Left lung (tissue), 10 donors: ENCODE results near the gene N4BP3. TPM values are rescaled to one million over a fixed set of nuclear protein-coding genes. Genes with fewer than 3 reads are reported as not detected.

Source experiments
- ATAC-seq: fragments of 200-7000 bp; cut with Tn5 transposase; one replicate; pipeline ENCODE4 v1.9.1; 2020; ENCODE audit warnings: moderate library complexity
- DNase-seq, 4 donors: peaks; one replicate each; pipeline ENCODE4 v3.0.0-alpha.2; 2013 to 2020
- H3K27ac ChIP-seq, 2 donors: fragments of 200-600 bp; sonication (generic) in 1 of 2; one replicate each; pipeline versions ENCODE4 v1.5.0 to v1.8.0; 2020 to 2021
- H3K27me3 ChIP-seq, 2 donors: fragments of 200-600 bp; sonication (generic) in 1 of 2; one replicate each; pipeline versions ENCODE4 v1.5.0 to v1.8.0; 2020 to 2021
- H3K36me3 ChIP-seq, 2 donors: fragments of 200-600 bp; sonication (generic) in 1 of 2; one replicate each; pipeline versions ENCODE4 v1.5.0 to v1.8.0; 2020 to 2021
- H3K4me1 ChIP-seq, 2 donors: fragments of 200-600 bp; one replicate each; pipeline ENCODE4 v1.8.0; 2021
- H3K4me3 ChIP-seq, 2 donors: fragments of 200-600 bp; sonication (generic) in 1 of 2; one replicate each; pipeline versions ENCODE4 v1.5.0 to v1.8.0; 2020 to 2021; ENCODE audit warnings: mild to moderate bottlenecking in 1 of 2
- H3K9me3 ChIP-seq, 2 donors: fragments of 200-600 bp; sonication (generic) in 1 of 2; one replicate each; pipeline versions ENCODE4 v1.5.0 to v1.8.0; 2020 to 2021
- intact Hi-C, 2 donors: fragments of 100-400 bp; cut with DNase I; formaldehyde crosslinking; loops; one replicate each; pipeline versions ENCODE4 v1.11.2 to v1.14.2; 2022
- polyA plus RNA-seq, 6 donors: library from polyadenylated mRNA; unstranded; fragments of 120-200 nt; gene quantifications; one replicate each; pipeline ENCODE4 v1.2.1, GENCODE V29; 2013; ENCODE audit not compliant: insufficient read length in 6 of 6
- total RNA-seq, 2 donors: library from RNA; stranded (reverse); fragmentation: NEBNext Ultra II Directional; extraction: Animal tissue kit (Norgen Biotek cat#: 25700); gene quantifications; one replicate each; pipeline ENCODE4 v1.2.1, GENCODE V29; 2021
- TF ChIP-seq, protein P1 (sequence below), 2 donors: fragments of 200-600 bp; sonication (generic) in 1 of 2; IDR thresholded peaks; one replicate each; pipeline versions ENCODE4 v1.5.0 to v1.8.0; 2021; ENCODE audit warnings: antibody characterized with exemption in 2 of 2
- donor health status: DM: no; HTN: yes; CAD: no.
- donor health status: DM: no; HTN: no; CAD: no.

The N4BP3 gene
- total and polyA plus RNA-seq, 8 donors, result 3.6 to 20.4 (median 15.4) TPM

DNA sequence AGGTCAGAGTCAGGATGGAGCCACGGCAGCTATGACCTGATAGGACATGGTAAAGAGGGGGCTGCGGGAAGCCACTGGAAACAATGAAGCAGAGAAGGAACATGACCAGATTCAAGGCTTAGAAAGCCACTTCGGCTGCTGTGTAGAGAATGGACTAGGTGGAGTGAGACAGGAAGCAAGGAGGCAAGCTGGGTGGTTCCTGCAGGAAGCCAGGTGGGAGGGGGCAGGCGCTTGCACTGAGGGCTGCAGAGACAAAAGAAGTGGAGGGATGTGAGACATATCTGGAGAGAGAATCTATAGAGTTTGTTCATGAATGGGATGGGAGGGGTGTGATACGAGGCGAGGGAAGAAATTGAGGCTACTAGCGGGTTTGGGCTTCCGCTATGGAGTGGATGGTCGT, 19.0 kb upstream of the N4BP3 start:
- TF ChIP-seq, protein P1, sequence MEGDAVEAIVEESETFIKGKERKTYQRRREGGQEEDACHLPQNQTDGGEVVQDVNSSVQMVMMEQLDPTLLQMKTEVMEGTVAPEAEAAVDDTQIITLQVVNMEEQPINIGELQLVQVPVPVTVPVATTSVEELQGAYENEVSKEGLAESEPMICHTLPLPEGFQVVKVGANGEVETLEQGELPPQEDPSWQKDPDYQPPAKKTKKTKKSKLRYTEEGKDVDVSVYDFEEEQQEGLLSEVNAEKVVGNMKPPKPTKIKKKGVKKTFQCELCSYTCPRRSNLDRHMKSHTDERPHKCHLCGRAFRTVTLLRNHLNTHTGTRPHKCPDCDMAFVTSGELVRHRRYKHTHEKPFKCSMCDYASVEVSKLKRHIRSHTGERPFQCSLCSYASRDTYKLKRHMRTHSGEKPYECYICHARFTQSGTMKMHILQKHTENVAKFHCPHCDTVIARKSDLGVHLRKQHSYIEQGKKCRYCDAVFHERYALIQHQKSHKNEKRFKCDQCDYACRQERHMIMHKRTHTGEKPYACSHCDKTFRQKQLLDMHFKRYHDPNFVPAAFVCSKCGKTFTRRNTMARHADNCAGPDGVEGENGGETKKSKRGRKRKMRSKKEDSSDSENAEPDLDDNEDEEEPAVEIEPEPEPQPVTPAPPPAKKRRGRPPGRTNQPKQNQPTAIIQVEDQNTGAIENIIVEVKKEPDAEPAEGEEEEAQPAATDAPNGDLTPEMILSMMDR (IDR thresholded peaks at IDR 0.05), result no peak
- H3K27ac ChIP-seq, result no peak overlapping the region
- no peaks in the 10 kb centered on the region for H3K4me1 ChIP-seq
- ATAC-seq (no peak), DNase-seq (no peak)
- peaks cover 0 to 4% of the 10 kb centered on the region in 2 donors for H3K9me3 ChIP-seq
- intact Hi-C loops, result no loop called here
- H3K27me3 ChIP-seq, result no peaks in the 10 kb centered on the region
- H3K4me3 ChIP-seq, result no peak overlapping the region
- no peaks in the 10 kb centered on the region for H3K36me3 ChIP-seq

DNA sequence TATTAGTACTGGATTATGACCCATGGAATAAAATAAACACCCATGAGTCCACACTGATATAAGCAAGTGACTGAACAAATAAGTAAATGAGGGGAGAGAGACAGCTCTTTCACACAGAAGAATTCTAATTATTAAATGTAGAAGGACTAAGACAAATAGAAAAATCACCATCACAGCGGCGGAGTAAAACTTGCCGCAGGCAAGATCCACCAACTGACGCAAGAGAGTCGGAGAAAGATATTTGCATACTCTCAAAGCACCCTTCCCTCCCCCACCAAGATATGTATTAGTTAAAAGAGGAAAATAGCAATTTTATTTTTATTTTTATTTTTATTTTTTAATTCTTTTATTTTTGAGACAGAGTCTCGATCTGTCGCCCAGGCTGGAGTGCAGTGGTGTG, 14.6 kb upstream of the N4BP3 start:
- ATAC-seq (no peak), DNase-seq (no peak)
- Histone ChIP-seq H3K27me3 (no peaks in the 10 kb centered on the region), H3K9me3 (no peaks in the 10 kb centered on the region), H3K27ac (no peak overlapping the region), H3K4me1 (no peaks in the 10 kb centered on the region), H3K36me3 (no peaks in the 10 kb centered on the region), H3K4me3 (no peak overlapping the region)
- TF ChIP-seq, protein P1 (IDR thresholded peaks at IDR 0.05), result no peak
- intact Hi-C loops, result no loop called here

GRCh38 chr5:178103612-178104011, 9.7 kb upstream of the N4BP3 start:
- TF ChIP-seq, protein P1 (IDR thresholded peaks at IDR 0.05), result no peak
- no peak overlapping the region for H3K27ac ChIP-seq
- H3K4me3 ChIP-seq, result no peak overlapping the region
- no peaks in the 10 kb centered on the region for H3K9me3 ChIP-seq
- H3K27me3 ChIP-seq, result peaks cover 0 to 2% of the 10 kb centered on the region in 2 donors
- no peaks in the 10 kb centered on the region for H3K36me3 ChIP-seq
- no peak for ATAC-seq
- intact Hi-C loops, result no loop called here
- DNase-seq, result no peak
- peaks cover 0 to 5% of the 10 kb centered on the region in 2 donors for H3K4me1 ChIP-seq

- DNase-seq, result peak in 2 of 4 donors; percentile 54 to 65
- intact Hi-C loops, result no loop called here
- Histone ChIP-seq H3K4me1 (peaks cover 0 to 13% of the 10 kb centered on the region in 2 donors), H3K27me3 (peaks cover 0 to 2% of the 10 kb centered on the region in 2 donors), H3K4me3 (no peak overlapping the region), H3K9me3 (no peaks in the 10 kb centered on the region), H3K27ac (no peak overlapping the region), H3K36me3 (no peaks in the 10 kb centered on the region)
- peak; percentile 69 for ATAC-seq
- TF ChIP-seq, protein P1 (IDR thresholded peaks at IDR 0.05), result no peak
These were observed 8.8 kb upstream of the N4BP3 start for GRCh38 chr5:178104492-178104891.

DNA sequence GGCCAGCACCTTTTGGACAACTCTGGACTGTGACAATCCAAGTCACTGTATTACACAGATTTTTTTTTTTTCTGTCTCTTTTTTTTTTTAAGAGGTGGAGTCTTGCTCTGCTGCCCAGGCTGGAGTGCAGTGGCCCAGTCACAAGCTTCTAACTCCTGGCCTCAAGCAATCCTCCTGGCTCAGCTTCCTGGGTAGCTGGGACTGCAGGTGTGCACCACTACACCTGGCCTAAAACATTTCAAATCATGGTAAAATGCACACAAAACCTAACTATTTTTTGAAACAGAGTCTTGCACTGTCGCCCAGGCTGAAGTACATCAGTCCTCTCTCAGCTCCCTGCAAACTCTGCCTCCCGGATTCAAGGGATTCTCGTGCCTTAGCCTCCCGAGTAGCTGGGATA, 7.2 kb upstream of the N4BP3 start:
- intact Hi-C loops, result no loop called here
- peaks cover 0 to 10% of the 10 kb centered on the region in 2 donors for H3K27me3 ChIP-seq
- no peak overlapping the region for H3K27ac ChIP-seq
- DNase-seq (no peak), ATAC-seq (no peak)
- H3K4me3 ChIP-seq, result no peak overlapping the region
- H3K36me3 ChIP-seq, result no peaks in the 10 kb centered on the region
- no peaks in the 10 kb centered on the region for H3K9me3 ChIP-seq
- H3K4me1 ChIP-seq, result peaks cover 0 to 13% of the 10 kb centered on the region in 2 donors
- TF ChIP-seq, protein P1 (IDR thresholded peaks at IDR 0.05), result no peak
